GM12878 (cell line): ENCODE data around the gene TTC32. TPM values are rescaled to one million over a fixed set of nuclear protein-coding genes. Genes with fewer than 3 reads are reported as not detected.

Experiments used
- ATAC-seq: fragments of 200-7000 bp; cut with Tn5 transposase; 3 replicates; pipeline ENCODE4 v1.9.1; 2020; ENCODE audit warnings: mild to moderate bottlenecking, moderate library complexity
- BruUV-seq: library from RNA; stranded (reverse); fragments of 400-500 nt; replicated peaks from 2 replicates; lab custom pipeline; 2021; lab: Mats Ljungman, UMichigan
- CTCF ChIA-PET: fragments of 300-600 bp; sonication (Branson Sonifier 250); formaldehyde crosslinking; extraction: SDS; loops from one replicate; lab custom pipeline; 2021; ENCODE audit warnings: inconsistent platforms; lab: Yijun Ruan, JAX
- POLR2A ChIA-PET: fragments of 350-600 bp; formaldehyde crosslinking; extraction: SDS; loops from one replicate; lab custom pipeline; 2021; ENCODE audit warnings: inconsistent platforms; lab: Charles Lee
- RAD21 ChIA-PET: fragments of 300-600 bp; sonication (Branson Sonifier 250); formaldehyde crosslinking; loops from one replicate; lab custom pipeline; 2023; ENCODE audit warnings: antibody characterized with exemption; ENCODE audit not compliant: unreplicated experiment; lab: Charles Lee
- SMC1A ChIA-PET: fragments of 300-600 bp; sonication (Branson Sonifier 250); formaldehyde crosslinking; loops from one replicate; lab custom pipeline; 2023; ENCODE audit not compliant: unreplicated experiment, uncharacterized antibody; lab: Charles Lee
- DNase-seq: peaks from one replicate; pipeline ENCODE4 v3.0.0-alpha.2; 2011; ENCODE audit warnings: low read depth, low spot score
- FAIRE-seq: peaks from 3 replicates; lab custom pipeline; 2011; peaks lifted over from hg19 to GRCh38; lab: Jason Lieb, UNC
- H2AFZ ChIP-seq: 2 replicates; pipeline ENCODE4 v1.6.0; 2011; ENCODE audit warnings: low read depth, low read length, control low read depth; ENCODE audit not compliant: control insufficient read depth
- H3K27ac ChIP-seq: 2 replicates; pipeline ENCODE4 v1.5.1; 2011; ENCODE audit warnings: control low read depth; ENCODE audit not compliant: control insufficient read depth, insufficient read depth
- H3K27me3 ChIP-seq, 2 experiments: replicated peaks in 1 of 2; 2 replicates each; pipeline versions ENCODE4 v1.6.0 to v1.6.1; 2011; ENCODE audit warnings: low read length in 1 of 2; ENCODE audit not compliant: control insufficient read depth in 2 of 2, insufficient read depth in 2 of 2
- H3K36me3 ChIP-seq, 2 experiments: 2 replicates each; pipeline ENCODE4 v1.5.1; 2011; ENCODE audit warnings: low read length in 1 of 2; ENCODE audit not compliant: control insufficient read depth in 2 of 2, insufficient read depth in 2 of 2
- H3K4me1 ChIP-seq: 2 replicates; pipeline ENCODE4 v1.6.1; 2011; ENCODE audit warnings: mild to moderate bottlenecking, low read length, moderate library complexity, mixed read lengths; ENCODE audit not compliant: control insufficient read depth, insufficient read depth
- H3K4me2 ChIP-seq: 2 replicates; pipeline ENCODE4 v1.6.0; 2011; ENCODE audit warnings: control low read depth; ENCODE audit not compliant: control insufficient read depth, insufficient read depth
- H3K4me3 ChIP-seq: fragments of 200-600 bp; sonication (generic); 2 replicates; pipeline ENCODE4 v1.5.1; 2016
- H3K79me2 ChIP-seq: 2 replicates; pipeline ENCODE4 v1.6.0; 2011; ENCODE audit warnings: low read length; ENCODE audit not compliant: control insufficient read depth, insufficient read depth
- H3K9ac ChIP-seq: 2 replicates; pipeline ENCODE4 v1.8.0; 2011; ENCODE audit warnings: low read length, control low read depth, mixed read lengths; ENCODE audit not compliant: control insufficient read depth, insufficient read depth
- H3K9me3 ChIP-seq: replicated peaks from 3 replicates; pipeline ENCODE4 v1.5.1; 2011; ENCODE audit warnings: mild to moderate bottlenecking, low read length; ENCODE audit not compliant: control insufficient read depth, insufficient read depth
- H4K20me1 ChIP-seq: 2 replicates; pipeline ENCODE4 v1.6.0; 2011; ENCODE audit not compliant: control insufficient read depth, insufficient read depth
- CBFB ChIP-seq: IDR thresholded peaks from 2 replicates; pipeline ENCODE4 v1.6.1; 2016; ENCODE audit warnings: antibody characterized with exemption, low read depth
- CEBPZ ChIP-seq: fragments of 150-350 bp; IDR thresholded peaks from 2 replicates; pipeline ENCODE4 v1.6.1; 2016; ENCODE audit warnings: low read depth, low read length
- CREM ChIP-seq: IDR thresholded peaks from 2 replicates; pipeline ENCODE4 v1.6.1; 2014; ENCODE audit warnings: antibody characterized with exemption, low read depth
- EGR1 ChIP-seq, 2 experiments: IDR thresholded peaks; 1 replicate in 1 of 2; 2 replicates in 1 of 2; pipeline ENCODE4 v1.6.1; 2011 to 2012; ENCODE audit warnings: low read depth in 2 of 2, low read length in 2 of 2, borderline replicate concordance in 1 of 2, mild to moderate bottlenecking in 1 of 2, moderate library complexity in 1 of 2
- FOXM1 ChIP-seq: IDR thresholded peaks from 2 replicates; pipeline ENCODE4 v1.6.1; 2012; ENCODE audit warnings: low read depth, mild to moderate bottlenecking, inconsistent platforms, low read length, moderate library complexity
- HSF1 ChIP-seq: fragments of 150-350 bp; IDR thresholded peaks from 2 replicates; pipeline ENCODE4 v1.6.1; 2014; ENCODE audit warnings: mild to moderate bottlenecking, low read depth, low read length
- NFYA ChIP-seq: IDR thresholded peaks from 2 replicates; pipeline ENCODE4 v1.6.1; 2011; ENCODE audit warnings: low read depth, mild to moderate bottlenecking, low read length, improper control_type of control experiment, borderline replicate concordance
- NRF1 ChIP-seq: conservative IDR thresholded peaks from 2 replicates; pipeline ENCODE4 v1.6.1; 2011; ENCODE audit warnings: mild to moderate bottlenecking, low read depth, low read length, improper control_type of control experiment
- POLR2AphosphoS2 ChIP-seq: IDR thresholded peaks from 2 replicates; pipeline ENCODE4 v1.6.1; 2011; ENCODE audit warnings: low read depth, mild to moderate bottlenecking, low read length, improper control_type of control experiment, moderate library complexity
- RFX5 ChIP-seq: IDR thresholded peaks from 2 replicates; pipeline ENCODE4 v1.6.1; 2011; ENCODE audit warnings: low read depth, low read length, improper control_type of control experiment
- SKIL ChIP-seq: fragments of 450-650 bp; IDR thresholded peaks from 2 replicates; pipeline ENCODE4 v1.6.1; 2017; ENCODE audit warnings: mild to moderate bottlenecking, low read depth, inconsistent platforms; ENCODE audit not compliant: poor library complexity, severe bottlenecking
- WGBS: methylation state at CpG from one replicate; pipeline ENCODE4 v1.1.6; 2016; ENCODE audit warnings: low lambda C conversion rate; ENCODE audit not compliant: insufficient replicate concordance, insufficient coverage; ENCODE audit errors: missing lambda C conversion rate; 5-methylcytosine and 5-hydroxymethylcytosine counted together
- in situ Hi-C: fragments of 300-500 bp; cut with MboI; formaldehyde crosslinking; loops from 9 replicates; pipeline ENCODE4 v1.14.3; 2018; ENCODE audit warnings: mixed read lengths
- intact Hi-C: fragments of 100-400 bp; cut with micrococcal nuclease; formaldehyde crosslinking; loops from one replicate; pipeline ENCODE4 v1.14.2; 2022; ENCODE audit not compliant: unreplicated experiment
- polyA plus RNA-seq, 11 experiments: library from polyadenylated mRNA; depleted of rRNA in 4 of 11; unstranded in 6 of 11; stranded (reverse) in 5 of 11; fragments of >200 nt; fragmentation: Nextera tagmentation in 4 of 11; fragmentation: Illumina TruSeq in 1 of 11; extraction: Ambion mirVana in 4 of 11; extraction: Trizol in 1 of 11; gene quantifications; 1 replicate in 1 of 11; 2 replicates in 10 of 11; pipeline versions ENCODE4 v1.2.1 to v1.2.3, GENCODE V29; 2011 to 2016; ENCODE audit warnings: inconsistent platforms in 2 of 11, missing spikeins in 2 of 11, low read depth in 1 of 11
- total RNA-seq, 4 experiments: library from RNA; depleted of rRNA in 3 of 4; stranded (reverse); fragments of >200 nt in 3 of 4; fragmentation: Illumina TruSeq in 1 of 4; extraction: Trizol in 1 of 4; gene quantifications; 2 replicates each; pipeline versions ENCODE4 v1.2.1 to v1.2.3, GENCODE V29; 2013 to 2021

TTC32 gene
- total and polyA plus RNA-seq, 10 of the 15 experiments (the other 5 are each of a cell fraction or from before 2014, with no cell fraction given) = 11.1 to 30.0 (median 19.7) TPM

- Histone ChIP-seq H3K4me3 (no peak overlapping the region), H3K79me2 (no peaks in the 10 kb centered on the region), H3K4me2 (no peak overlapping the region), H3K9ac (no peak overlapping the region), H3K4me1 (no peaks in the 10 kb centered on the region), H2AFZ (no peak overlapping the region), H3K27me3 (no peaks in the 10 kb centered on the region; a peak in 1 of 4 replicates), H3K36me3 (no peaks in the 10 kb centered on the region), H3K9me3 (no peaks in the 10 kb centered on the region), H3K27ac (no peak overlapping the region), H4K20me1 (no peaks in the 10 kb centered on the region)
- in situ Hi-C loops (no loop called here), intact Hi-C loops (no loop called here)
- ChIA-PET CTCF (no interaction called here), SMC1A (no interaction called here), POLR2A (no interaction called here), RAD21 (no interaction called here)
- 33% methylated on average over 14 of the region's 14 CpGs for WGBS
- TF ChIP-seq CEBPZ = no peak
- no peak for TF ChIP-seq CREM
- no peak for TF ChIP-seq POLR2AphosphoS2
- TF ChIP-seq CBFB = no peak
- TF ChIP-seq SKIL = no peak
- no peak for TF ChIP-seq HSF1
- TF ChIP-seq NRF1 = no peak
- no peak for TF ChIP-seq EGR1 (IDR thresholded peaks at IDR 0.05; ENCODE audit: borderline replicate concordance in 1 of 2, low read depth in 2 of 2, low read length in 2 of 2)
- no peak for TF ChIP-seq NFYA
- no peak for TF ChIP-seq FOXM1
- no peak for TF ChIP-seq RFX5
- BruUV-seq = no TSS peak
- no peak for FAIRE-seq
- ATAC-seq = no peak
- DNase-seq = no peak
Measured at GRCh38 chr2:19850056-19851050, 51.4 kb downstream of the TTC32 start.
